ENCODE results near the gene HEATR1.

- no peak for TF ChIP-seq CTCF (conservative IDR thresholded peaks at IDR 0.05 in 1 of 2, IDR thresholded peaks at IDR 0.05 in 1 of 2; ENCODE audit: extremely low read depth in 1 of 2, insufficient read depth in 1 of 2, low read depth in 1 of 2, low read length in 2 of 2)
- no peak for TF ChIP-seq EZH2 (IDR thresholded peaks at IDR 0.05; ENCODE audit: borderline replicate concordance, low read length)
Observed at GRCh38 chr1:236622407-236622806, 18.1 kb upstream of the HEATR1 start.
